GM12878 (cell line): ENCODE measurements around the gene CRTC1. TPM values are rescaled to one million over a fixed set of nuclear protein-coding genes. Genes with fewer than 3 reads are reported as not detected.

Source experiments
- ATAC-seq: fragments of 200-7000 bp; cut with Tn5 transposase; 3 replicates; pipeline ENCODE4 v1.9.1; 2020; ENCODE audit warnings: mild to moderate bottlenecking, moderate library complexity
- BruUV-seq: library from RNA; stranded (reverse); fragments of 400-500 nt; replicated peaks from 2 replicates; lab custom pipeline; 2021; lab: Mats Ljungman, UMichigan
- CTCF ChIA-PET: fragments of 300-600 bp; sonication (Branson Sonifier 250); formaldehyde crosslinking; extraction: SDS; loops from one replicate; lab custom pipeline; 2021; ENCODE audit warnings: inconsistent platforms; lab: Yijun Ruan, JAX
- POLR2A ChIA-PET: fragments of 350-600 bp; formaldehyde crosslinking; extraction: SDS; loops from one replicate; lab custom pipeline; 2021; ENCODE audit warnings: inconsistent platforms; lab: Charles Lee
- RAD21 ChIA-PET: fragments of 300-600 bp; sonication (Branson Sonifier 250); formaldehyde crosslinking; loops from one replicate; lab custom pipeline; 2023; ENCODE audit warnings: antibody characterized with exemption; ENCODE audit not compliant: unreplicated experiment; lab: Charles Lee
- SMC1A ChIA-PET: fragments of 300-600 bp; sonication (Branson Sonifier 250); formaldehyde crosslinking; loops from one replicate; lab custom pipeline; 2023; ENCODE audit not compliant: unreplicated experiment, uncharacterized antibody; lab: Charles Lee
- DNase-seq: peaks from one replicate; pipeline ENCODE4 v3.0.0-alpha.2; 2011; ENCODE audit warnings: low read depth, low spot score
- FAIRE-seq: peaks from 3 replicates; lab custom pipeline; 2011; peaks lifted over from hg19 to GRCh38; lab: Jason Lieb, UNC
- H2AFZ ChIP-seq: 2 replicates; pipeline ENCODE4 v1.6.0; 2011; ENCODE audit warnings: low read depth, low read length, control low read depth; ENCODE audit not compliant: control insufficient read depth
- H3K27ac ChIP-seq: 2 replicates; pipeline ENCODE4 v1.5.1; 2011; ENCODE audit warnings: control low read depth; ENCODE audit not compliant: control insufficient read depth, insufficient read depth
- H3K27me3 ChIP-seq, 2 experiments: replicated peaks in 1 of 2; 2 replicates each; pipeline versions ENCODE4 v1.6.0 to v1.6.1; 2011; ENCODE audit warnings: low read length in 1 of 2; ENCODE audit not compliant: control insufficient read depth in 2 of 2, insufficient read depth in 2 of 2
- H3K36me3 ChIP-seq, 2 experiments: 2 replicates each; pipeline ENCODE4 v1.5.1; 2011; ENCODE audit warnings: low read length in 1 of 2; ENCODE audit not compliant: control insufficient read depth in 2 of 2, insufficient read depth in 2 of 2
- H3K4me1 ChIP-seq: 2 replicates; pipeline ENCODE4 v1.6.1; 2011; ENCODE audit warnings: mild to moderate bottlenecking, low read length, moderate library complexity, mixed read lengths; ENCODE audit not compliant: control insufficient read depth, insufficient read depth
- H3K4me2 ChIP-seq: 2 replicates; pipeline ENCODE4 v1.6.0; 2011; ENCODE audit warnings: control low read depth; ENCODE audit not compliant: control insufficient read depth, insufficient read depth
- H3K4me3 ChIP-seq: fragments of 200-600 bp; sonication (generic); 2 replicates; pipeline ENCODE4 v1.5.1; 2016
- H3K79me2 ChIP-seq: 2 replicates; pipeline ENCODE4 v1.6.0; 2011; ENCODE audit warnings: low read length; ENCODE audit not compliant: control insufficient read depth, insufficient read depth
- H3K9ac ChIP-seq: 2 replicates; pipeline ENCODE4 v1.8.0; 2011; ENCODE audit warnings: low read length, control low read depth, mixed read lengths; ENCODE audit not compliant: control insufficient read depth, insufficient read depth
- H3K9me3 ChIP-seq: replicated peaks from 3 replicates; pipeline ENCODE4 v1.5.1; 2011; ENCODE audit warnings: mild to moderate bottlenecking, low read length; ENCODE audit not compliant: control insufficient read depth, insufficient read depth
- H4K20me1 ChIP-seq: 2 replicates; pipeline ENCODE4 v1.6.0; 2011; ENCODE audit not compliant: control insufficient read depth, insufficient read depth
- CHD2 ChIP-seq: IDR thresholded peaks from 2 replicates; pipeline ENCODE4 v1.6.1; 2011; ENCODE audit warnings: low read depth, low read length, improper control_type of control experiment, borderline replicate concordance
- GATAD2B ChIP-seq: fragments of 450-650 bp; conservative IDR thresholded peaks from 2 replicates; pipeline ENCODE4 v1.6.1; 2017; ENCODE audit warnings: low read depth, mild to moderate bottlenecking, moderate library complexity
- POU2F2 ChIP-seq: IDR thresholded peaks from 3 replicates; pipeline ENCODE4 v1.6.1; 2011; ENCODE audit warnings: low read depth, mild to moderate bottlenecking, low read length, borderline replicate concordance
- RELB ChIP-seq: fragments of 450-650 bp; IDR thresholded peaks from 2 replicates; pipeline ENCODE4 v1.6.1; 2017; ENCODE audit warnings: low read depth, mild to moderate bottlenecking, moderate library complexity
- SIN3A ChIP-seq: IDR thresholded peaks from 2 replicates; pipeline ENCODE4 v1.6.1; 2012; ENCODE audit warnings: low read depth, low read length, improper control_type of control experiment
- WRNIP1 ChIP-seq: IDR thresholded peaks from 2 replicates; pipeline ENCODE4 v1.6.1; 2011; ENCODE audit warnings: low read depth, low read length, improper control_type of control experiment, borderline replicate concordance
- YBX1 ChIP-seq: fragments of 450-650 bp; IDR thresholded peaks from 2 replicates; pipeline ENCODE4 v1.6.1; 2016; ENCODE audit warnings: antibody characterized with exemption
- WGBS: methylation state at CpG from one replicate; pipeline ENCODE4 v1.1.6; 2016; ENCODE audit warnings: low lambda C conversion rate; ENCODE audit not compliant: insufficient replicate concordance, insufficient coverage; ENCODE audit errors: missing lambda C conversion rate; 5-methylcytosine and 5-hydroxymethylcytosine counted together
- in situ Hi-C: fragments of 300-500 bp; cut with MboI; formaldehyde crosslinking; loops from 9 replicates; pipeline ENCODE4 v1.14.3; 2018; ENCODE audit warnings: mixed read lengths
- intact Hi-C: fragments of 100-400 bp; cut with micrococcal nuclease; formaldehyde crosslinking; loops from one replicate; pipeline ENCODE4 v1.14.2; 2022; ENCODE audit not compliant: unreplicated experiment
- polyA plus RNA-seq, 11 experiments: library from polyadenylated mRNA; depleted of rRNA in 4 of 11; unstranded in 6 of 11; stranded (reverse) in 5 of 11; fragments of >200 nt; fragmentation: Nextera tagmentation in 4 of 11; fragmentation: Illumina TruSeq in 1 of 11; extraction: Ambion mirVana in 4 of 11; extraction: Trizol in 1 of 11; gene quantifications; 1 replicate in 1 of 11; 2 replicates in 10 of 11; pipeline versions ENCODE4 v1.2.1 to v1.2.3, GENCODE V29; 2011 to 2016; ENCODE audit warnings: inconsistent platforms in 2 of 11, missing spikeins in 2 of 11, low read depth in 1 of 11
- total RNA-seq, 4 experiments: library from RNA; depleted of rRNA in 3 of 4; stranded (reverse); fragments of >200 nt in 3 of 4; fragmentation: Illumina TruSeq in 1 of 4; extraction: Trizol in 1 of 4; gene quantifications; 2 replicates each; pipeline versions ENCODE4 v1.2.1 to v1.2.3, GENCODE V29; 2013 to 2021
- TF ChIP-seq, protein P1 (sequence below), 3 experiments: IDR thresholded peaks in 2 of 3; conservative IDR thresholded peaks in 1 of 3; 2 replicates each; pipeline ENCODE4 v1.5.1; 2011; ENCODE audit warnings: low read depth in 3 of 3, low read length in 3 of 3, mild to moderate bottlenecking in 3 of 3, control low read depth in 2 of 3, moderate library complexity in 2 of 3, inconsistent platforms in 1 of 3, mixed read lengths in 1 of 3; ENCODE audit not compliant: control insufficient read depth in 2 of 3, insufficient read depth in 1 of 3; ENCODE audit errors: extremely low read depth in 1 of 3

CRTC1 gene
- total and polyA plus RNA-seq, 10 of the 15 experiments (the other 5 are each of a cell fraction or from before 2014, with no cell fraction given), result 0.02 to 4.6 (median 1.1) TPM; not detected in 1

DNA sequence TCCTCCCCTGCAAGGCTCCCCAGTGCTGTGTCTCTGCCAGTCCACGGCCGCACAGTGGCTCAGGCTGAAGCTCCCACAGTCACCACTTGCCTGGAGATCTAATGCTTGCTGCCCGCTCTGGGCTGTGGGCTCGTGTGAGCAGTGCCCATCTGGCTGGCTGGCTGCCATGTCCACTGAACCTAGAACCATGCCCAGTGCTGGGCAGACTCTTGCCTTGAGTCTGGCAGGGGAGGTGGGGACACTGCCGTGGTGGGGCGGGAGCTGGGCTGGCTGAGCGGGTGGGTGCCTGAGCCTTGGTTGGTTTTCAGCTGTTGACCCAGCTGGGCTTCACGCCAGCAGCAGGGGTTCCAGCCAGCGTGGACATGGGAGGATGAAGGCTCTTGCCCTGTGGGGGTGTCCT, 52.3 kb downstream of the CRTC1 start:
- intact Hi-C loops (no loop called here), in situ Hi-C loops (no loop called here)
- FAIRE-seq (no peak), ATAC-seq (no peak), DNase-seq (no peak)
- WGBS, result 66% methylated on average over 9 of the region's 9 CpGs
- Histone ChIP-seq H3K27ac (no peak overlapping the region), H2AFZ (no peak overlapping the region), H3K36me3 (no peaks in the 10 kb centered on the region), H3K9me3 (no peaks in the 10 kb centered on the region), H3K27me3 (no peaks in the 10 kb centered on the region), H3K4me2 (no peak overlapping the region), H3K79me2 (no peaks in the 10 kb centered on the region), H3K9ac (no peak overlapping the region), H3K4me1 (no peaks in the 10 kb centered on the region), H3K4me3 (no peak overlapping the region), H4K20me1 (no peaks in the 10 kb centered on the region)
- RAD21 ChIA-PET, result no interaction called here
- POLR2A ChIA-PET, result no interaction called here
- BruUV-seq, result no TSS peak
- CTCF ChIA-PET, result interaction anchor here (0.6 kb wide), 1 partner anchor 786 kb away, joined by 3 read pairs; no protein-coding TSS in a partner anchor
- no peak for TF ChIP-seq POU2F2
- no peak for TF ChIP-seq SIN3A
- TF ChIP-seq, protein P1, sequence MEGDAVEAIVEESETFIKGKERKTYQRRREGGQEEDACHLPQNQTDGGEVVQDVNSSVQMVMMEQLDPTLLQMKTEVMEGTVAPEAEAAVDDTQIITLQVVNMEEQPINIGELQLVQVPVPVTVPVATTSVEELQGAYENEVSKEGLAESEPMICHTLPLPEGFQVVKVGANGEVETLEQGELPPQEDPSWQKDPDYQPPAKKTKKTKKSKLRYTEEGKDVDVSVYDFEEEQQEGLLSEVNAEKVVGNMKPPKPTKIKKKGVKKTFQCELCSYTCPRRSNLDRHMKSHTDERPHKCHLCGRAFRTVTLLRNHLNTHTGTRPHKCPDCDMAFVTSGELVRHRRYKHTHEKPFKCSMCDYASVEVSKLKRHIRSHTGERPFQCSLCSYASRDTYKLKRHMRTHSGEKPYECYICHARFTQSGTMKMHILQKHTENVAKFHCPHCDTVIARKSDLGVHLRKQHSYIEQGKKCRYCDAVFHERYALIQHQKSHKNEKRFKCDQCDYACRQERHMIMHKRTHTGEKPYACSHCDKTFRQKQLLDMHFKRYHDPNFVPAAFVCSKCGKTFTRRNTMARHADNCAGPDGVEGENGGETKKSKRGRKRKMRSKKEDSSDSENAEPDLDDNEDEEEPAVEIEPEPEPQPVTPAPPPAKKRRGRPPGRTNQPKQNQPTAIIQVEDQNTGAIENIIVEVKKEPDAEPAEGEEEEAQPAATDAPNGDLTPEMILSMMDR (IDR thresholded peaks at IDR 0.05 in 2 of 3, conservative IDR thresholded peaks at IDR 0.05 in 1 of 3; ENCODE audit: control insufficient read depth in 2 of 3, extremely low read depth in 1 of 3, insufficient read depth in 1 of 3, low read depth in 3 of 3, low read length in 3 of 3), result no peak
- TF ChIP-seq WRNIP1, result no peak
- TF ChIP-seq GATAD2B, result no peak
- TF ChIP-seq RELB, result no peak
- no peak for TF ChIP-seq CHD2
- TF ChIP-seq YBX1, result no peak
- SMC1A ChIA-PET, result no interaction called here
